ENCODE measurements around the gene RFX7.

Gene RFX7

DNA sequence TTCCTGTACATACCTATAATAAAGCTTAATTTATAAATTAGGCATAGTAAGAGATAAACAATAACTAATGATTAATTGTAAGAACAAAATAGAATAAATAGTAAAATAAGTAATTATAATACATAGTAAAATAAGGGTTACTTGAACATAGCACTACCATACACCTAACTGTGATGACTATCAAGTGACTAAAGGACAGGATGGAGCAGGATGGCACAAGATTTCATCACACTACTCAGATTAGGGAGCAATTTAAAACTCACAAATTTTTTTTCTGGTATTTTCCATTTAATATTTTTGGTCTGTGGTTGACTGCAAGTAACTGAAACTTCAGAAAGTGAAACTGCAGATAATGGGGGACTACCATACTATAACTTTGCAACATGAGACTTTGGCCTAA, 14.8 kb downstream of the RFX7 start:
- no peaks in the 10 kb centered on the region for H3K27me3 ChIP-seq (ENCODE audit: low read length)
- peaks cover 82% of the 10 kb centered on the region for H3K36me3 ChIP-seq (ENCODE audit: low read length)
- H2AFZ ChIP-seq (ENCODE audit: low read depth, low read length, severe bottlenecking): no peak overlapping the region
- no peaks in the 10 kb centered on the region for H4K20me1 ChIP-seq (ENCODE audit: low read depth, low read length)
- H3K9me2 ChIP-seq (replicated peaks; ENCODE audit: insufficient read depth, low read length): no peaks in the 10 kb centered on the region
- H3K9ac ChIP-seq (ENCODE audit: low read length): no peak overlapping the region
- no peak overlapping the region for H3K27ac ChIP-seq (ENCODE audit: low read depth, low read length)
- H3K4me3 ChIP-seq (ENCODE audit: insufficient read depth, low read length, poor library complexity, severe bottlenecking): no peak overlapping the region
- H3K9me3 ChIP-seq (ENCODE audit: insufficient read depth, low read length): peaks cover 41% of the 10 kb centered on the region; the same call in 1 of the 2 replicates
- peaks cover 99% of the 10 kb centered on the region for H3K79me2 ChIP-seq (ENCODE audit: insufficient read depth, low read length)
- no peak for TF ChIP-seq EZH2phosphoT487 (conservative IDR thresholded peaks at IDR 0.05; ENCODE audit: low read length)
- TF ChIP-seq, protein P1, sequence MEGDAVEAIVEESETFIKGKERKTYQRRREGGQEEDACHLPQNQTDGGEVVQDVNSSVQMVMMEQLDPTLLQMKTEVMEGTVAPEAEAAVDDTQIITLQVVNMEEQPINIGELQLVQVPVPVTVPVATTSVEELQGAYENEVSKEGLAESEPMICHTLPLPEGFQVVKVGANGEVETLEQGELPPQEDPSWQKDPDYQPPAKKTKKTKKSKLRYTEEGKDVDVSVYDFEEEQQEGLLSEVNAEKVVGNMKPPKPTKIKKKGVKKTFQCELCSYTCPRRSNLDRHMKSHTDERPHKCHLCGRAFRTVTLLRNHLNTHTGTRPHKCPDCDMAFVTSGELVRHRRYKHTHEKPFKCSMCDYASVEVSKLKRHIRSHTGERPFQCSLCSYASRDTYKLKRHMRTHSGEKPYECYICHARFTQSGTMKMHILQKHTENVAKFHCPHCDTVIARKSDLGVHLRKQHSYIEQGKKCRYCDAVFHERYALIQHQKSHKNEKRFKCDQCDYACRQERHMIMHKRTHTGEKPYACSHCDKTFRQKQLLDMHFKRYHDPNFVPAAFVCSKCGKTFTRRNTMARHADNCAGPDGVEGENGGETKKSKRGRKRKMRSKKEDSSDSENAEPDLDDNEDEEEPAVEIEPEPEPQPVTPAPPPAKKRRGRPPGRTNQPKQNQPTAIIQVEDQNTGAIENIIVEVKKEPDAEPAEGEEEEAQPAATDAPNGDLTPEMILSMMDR (IDR thresholded peaks at IDR 0.05; ENCODE audit: insufficient read depth, low read length, poor library complexity, severe bottlenecking): no peak
- no peaks in the 10 kb centered on the region for H3F3A ChIP-seq (ENCODE audit: insufficient read depth)
- H3K4me2 ChIP-seq (ENCODE audit: low read depth, low read length, poor library complexity, severe bottlenecking): no peak overlapping the region

DNA sequence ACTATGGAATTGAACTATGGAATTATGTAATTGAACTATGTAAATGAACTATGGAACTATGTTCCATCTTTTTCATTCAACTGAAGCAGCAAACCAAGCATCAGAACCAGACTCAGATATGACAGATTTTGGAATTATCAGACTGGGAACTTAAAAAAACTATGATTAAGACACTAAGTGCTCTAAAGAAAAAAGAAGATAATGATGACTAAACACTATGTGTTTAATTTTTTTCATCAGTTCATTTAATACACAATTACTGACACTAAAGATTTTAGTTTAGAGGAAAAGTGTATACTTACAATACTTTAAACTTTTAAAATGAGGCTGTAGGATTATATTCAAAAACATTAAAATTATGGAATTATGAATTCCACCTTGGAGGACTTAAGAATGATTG, 15.3 kb downstream of the RFX7 start:
- Histone ChIP-seq H3F3A (ENCODE audit: insufficient read depth) (no peaks in the 10 kb centered on the region), H3K79me2 (ENCODE audit: insufficient read depth, low read length) (peaks cover 99% of the 10 kb centered on the region), H3K9me2 (replicated peaks; ENCODE audit: insufficient read depth, low read length) (no peaks in the 10 kb centered on the region), H4K20me1 (ENCODE audit: low read depth, low read length) (no peaks in the 10 kb centered on the region), H3K9ac (ENCODE audit: low read length) (no peak overlapping the region), H3K4me3 (ENCODE audit: insufficient read depth, low read length, poor library complexity, severe bottlenecking) (no peak overlapping the region), H3K4me2 (ENCODE audit: low read depth, low read length, poor library complexity, severe bottlenecking) (no peak overlapping the region), H3K36me3 (ENCODE audit: low read length) (peaks cover 82% of the 10 kb centered on the region), H3K27me3 (ENCODE audit: low read length) (no peaks in the 10 kb centered on the region), H3K27ac (ENCODE audit: low read depth, low read length) (no peak overlapping the region), H2AFZ (ENCODE audit: low read depth, low read length, severe bottlenecking) (no peak overlapping the region), H3K9me3 (ENCODE audit: insufficient read depth, low read length) (peaks cover 43% of the 10 kb centered on the region; the same call in 1 of the 2 replicates)
- no peak for TF ChIP-seq EZH2phosphoT487 (conservative IDR thresholded peaks at IDR 0.05; ENCODE audit: low read length)
- TF ChIP-seq, protein P1 (IDR thresholded peaks at IDR 0.05; ENCODE audit: insufficient read depth, low read length, poor library complexity, severe bottlenecking): no peak

DNA sequence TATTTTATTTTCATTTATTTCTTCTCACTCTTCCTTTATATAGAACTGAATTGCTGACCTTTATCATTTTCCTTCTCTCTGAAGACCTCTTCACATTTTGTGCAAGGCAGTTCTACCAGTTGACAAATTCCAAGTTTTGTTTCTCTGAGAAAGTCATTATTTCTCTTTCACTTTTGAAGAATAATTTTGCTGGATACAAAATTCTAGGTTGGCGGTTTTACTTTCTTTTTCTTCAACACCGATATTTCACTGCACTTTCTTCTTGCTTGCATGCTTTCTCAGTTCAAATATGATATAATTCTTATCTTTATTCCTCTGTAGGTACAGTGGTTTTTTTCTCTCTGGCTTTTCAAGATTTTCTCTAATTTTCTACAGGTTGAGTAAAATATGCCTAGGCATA, 15.9 kb downstream of the RFX7 start:
- peaks cover 43% of the 10 kb centered on the region; the same call in 1 of the 2 replicates for H3K9me3 ChIP-seq (ENCODE audit: insufficient read depth, low read length)
- H4K20me1 ChIP-seq (ENCODE audit: low read depth, low read length): no peaks in the 10 kb centered on the region
- peaks cover 84% of the 10 kb centered on the region for H3K36me3 ChIP-seq (ENCODE audit: low read length)
- H3K9ac ChIP-seq (ENCODE audit: low read length): no peak overlapping the region
- TF ChIP-seq, protein P1 (IDR thresholded peaks at IDR 0.05; ENCODE audit: insufficient read depth, low read length, poor library complexity, severe bottlenecking): no peak
- no peak for TF ChIP-seq EZH2phosphoT487 (conservative IDR thresholded peaks at IDR 0.05; ENCODE audit: low read length)
- no peak overlapping the region for H2AFZ ChIP-seq (ENCODE audit: low read depth, low read length, severe bottlenecking)
- no peak overlapping the region for H3K4me2 ChIP-seq (ENCODE audit: low read depth, low read length, poor library complexity, severe bottlenecking)
- no peaks in the 10 kb centered on the region for H3K27me3 ChIP-seq (ENCODE audit: low read length)
- no peak overlapping the region for H3K27ac ChIP-seq (ENCODE audit: low read depth, low read length)
- H3F3A ChIP-seq (ENCODE audit: insufficient read depth): no peaks in the 10 kb centered on the region
- H3K79me2 ChIP-seq (ENCODE audit: insufficient read depth, low read length): peaks cover 99% of the 10 kb centered on the region
- no peak overlapping the region for H3K4me3 ChIP-seq (ENCODE audit: insufficient read depth, low read length, poor library complexity, severe bottlenecking)
- no peaks in the 10 kb centered on the region for H3K9me2 ChIP-seq (replicated peaks; ENCODE audit: insufficient read depth, low read length)

All from SU-DHL-6 (cell line).